Parietal lobe (tissue), 2 donors: ENCODE measurements around the gene SSH2. TPM values are rescaled to one million over a fixed set of nuclear protein-coding genes. Genes with fewer than 3 reads are reported as not detected.

Source experiments
- small RNA-seq: library from RNA; depleted of rRNA; stranded (forward); fragments of <200 nt; gene quantifications from one replicate; pipeline ENCODE3, GENCODE V24; 2014; ENCODE audit warnings: low replicate concordance
- total RNA-seq: library from RNA; depleted of rRNA; stranded (reverse); fragments of >200 nt; gene quantifications from one replicate; pipeline ENCODE4 v1.2.3, GENCODE V29; 2014

The SSH2 gene
- total RNA-seq: 53.2 TPM

DNA sequence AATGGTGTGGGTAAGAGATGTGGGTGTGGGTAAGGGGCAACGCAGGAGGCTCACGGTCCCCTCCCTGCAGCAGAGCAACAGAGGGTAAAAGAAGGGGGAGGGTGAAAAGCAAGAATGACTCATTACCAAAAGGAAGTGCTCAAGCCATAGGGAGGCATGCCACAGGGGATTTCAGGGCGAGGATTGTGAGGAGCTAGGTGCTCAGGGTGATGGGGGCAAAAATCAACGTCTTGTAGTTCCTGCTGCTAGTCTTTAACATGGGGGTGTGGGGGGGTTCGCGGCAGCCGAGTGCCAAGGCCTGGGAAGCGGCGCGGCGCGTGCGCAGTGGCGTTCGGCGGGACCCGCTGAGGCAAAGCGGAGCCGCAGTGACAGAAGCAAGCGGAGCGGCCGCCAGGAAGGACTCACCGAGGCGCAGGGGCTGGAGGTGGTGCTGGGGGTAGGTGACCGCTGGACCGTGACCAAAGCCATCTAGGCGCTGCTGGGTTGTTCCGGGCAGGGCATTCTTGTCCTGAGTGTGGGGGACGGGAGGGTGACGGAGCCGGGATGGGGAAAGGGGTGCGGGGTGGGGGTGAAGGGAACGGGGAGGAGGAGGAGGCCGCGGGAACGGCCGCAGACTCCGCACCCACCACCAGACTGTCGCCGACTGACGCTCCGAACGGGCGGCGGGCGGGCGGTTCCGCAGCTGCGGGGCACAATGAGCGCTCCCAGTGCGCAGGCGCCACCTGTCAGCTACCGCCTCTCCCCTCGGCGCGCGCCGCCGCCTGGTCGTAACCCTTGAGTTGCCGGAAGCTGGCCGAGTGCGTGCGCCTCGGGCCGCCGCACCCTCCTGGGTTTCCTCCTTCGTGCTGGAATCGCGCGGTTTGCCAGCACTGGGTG is at the start of gene SSH2:
TSS of gene SSH2 (minus strand) at position 696 of the 876 bp plus-strand sequence. CDS start at position 468, 228 bp downstream.

DNA sequence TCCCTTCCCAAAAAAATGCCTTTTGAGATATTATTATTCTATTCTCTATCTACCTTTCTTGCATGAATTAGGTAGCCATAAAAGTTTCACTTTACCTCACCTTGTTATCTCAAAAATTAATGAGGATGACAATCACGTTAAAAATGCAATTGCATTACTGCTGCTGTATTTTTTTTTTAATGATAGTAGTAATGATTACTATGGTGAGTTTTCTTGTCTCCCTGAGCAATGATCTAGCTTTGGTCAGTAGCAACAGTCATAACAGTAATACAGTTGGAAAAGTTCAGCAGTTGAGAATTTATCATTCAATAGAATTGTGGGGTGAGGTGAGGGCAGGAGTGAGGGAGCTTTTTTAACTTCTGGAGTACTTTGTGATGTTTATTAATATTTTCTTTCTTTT is 11.3 kb upstream of the SSH2 start, which contains the start of gene EFCAB5:
TSS of gene EFCAB5 (plus strand) at position 301 of the 400 bp plus-strand sequence. CDS start 163 bp downstream, outside the sequence.

GRCh38 chr17:29622337-29623282 is 307.4 kb downstream of the SSH2 start, which contains the start of gene CORO6:
TSS of gene CORO6 (minus strand) at chr17:29622912. CDS start at chr17:29621421, 1,491 bp downstream.

GRCh38 chr17:29592850-29593551 is 337.0 kb downstream of the SSH2 start, which contains the start of gene ANKRD13B:
TSS of gene ANKRD13B (plus strand) at chr17:29593132. CDS start at chr17:29593622, 490 bp downstream.

DNA sequence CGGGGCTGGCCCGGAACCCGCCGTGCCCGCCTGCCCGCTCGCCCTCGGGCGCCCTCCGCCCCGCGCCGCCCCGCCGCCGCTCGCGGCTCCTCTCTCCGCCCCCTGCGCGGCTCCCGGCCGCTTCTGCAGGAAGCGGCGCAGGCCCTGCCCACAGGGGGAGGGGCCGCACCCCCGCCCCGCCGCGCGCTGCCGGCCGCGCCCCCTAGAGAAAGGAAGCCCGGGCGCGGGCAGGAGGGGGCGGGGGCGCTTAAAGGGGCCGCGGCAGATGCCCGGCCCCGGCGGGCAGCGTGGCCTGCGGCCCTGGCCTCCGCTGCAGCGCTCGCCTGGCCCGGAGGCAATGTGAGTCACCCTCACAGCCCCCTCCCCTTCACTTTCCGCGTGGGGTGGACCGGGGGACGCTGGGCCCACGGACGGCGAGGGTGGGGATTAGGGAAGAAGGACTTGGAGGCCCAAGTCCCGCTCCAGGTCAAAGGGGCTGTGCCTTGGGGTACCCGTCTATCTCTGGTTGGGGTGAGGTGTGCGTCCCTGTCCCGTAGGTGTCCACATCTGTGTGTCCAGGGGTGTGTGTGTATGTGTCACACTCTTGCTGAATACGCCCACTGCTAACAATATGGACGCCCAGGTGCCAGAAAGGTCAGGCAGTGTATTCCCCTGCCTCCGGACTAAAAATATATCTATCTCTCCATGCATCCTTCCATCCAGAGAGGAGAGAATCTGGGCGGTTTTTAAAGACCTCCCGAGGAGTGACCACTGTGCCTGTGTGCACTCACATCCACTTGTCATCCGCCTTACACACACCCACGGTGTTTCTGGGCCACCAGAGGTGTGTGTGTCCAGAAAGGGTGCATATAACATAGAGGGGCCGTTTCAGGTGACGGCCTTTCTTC is 340.3 kb downstream of the SSH2 start, which contains the start of gene GIT1:
TSS of gene GIT1 (minus strand) at position 125 of the 887 bp plus-strand sequence. CDS start 270 bp downstream, outside the sequence.

Small RNAs within 50 kb of the gene (small RNA-seq; reads per million reads assigned to genes)
- gene RF00156 (not detected), gene RF01210 (not detected), gene RNU6-920P (not detected)

Other genes with a start within 250 kb of the SSH2 start
- 4.1 TPM for gene EFCAB5, start 11.4 kb upstream of the SSH2 start, total RNA-seq
- gene NSRP1, start 186.6 kb upstream of the SSH2 start, total RNA-seq: 18.2 TPM